ENCODE data around the gene PLEKHA4.

The PLEKHA4 gene

DNA sequence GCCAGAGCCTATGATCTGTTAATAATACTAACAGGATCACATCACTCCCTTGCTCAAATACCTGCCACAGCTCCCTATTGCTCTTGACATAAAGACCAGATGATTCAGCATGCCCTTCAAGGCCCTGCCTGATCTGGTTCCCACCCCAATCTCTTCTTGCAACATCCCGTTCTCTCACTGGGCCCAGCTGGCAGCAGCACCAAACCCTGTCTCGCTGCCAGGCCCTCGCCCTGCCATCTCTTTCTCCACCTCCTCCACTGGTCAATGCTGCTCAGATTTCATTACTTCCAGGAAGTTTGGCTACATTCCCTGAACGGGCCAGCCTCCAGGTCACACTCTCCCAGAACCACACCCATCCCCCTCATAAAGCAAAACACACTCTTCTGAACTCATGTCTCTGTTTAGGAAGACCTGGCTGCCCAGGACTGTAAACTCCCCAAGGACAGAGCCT lies 49.0 kb downstream of the PLEKHA4 start:
- DNase-seq: no peak

DNA sequence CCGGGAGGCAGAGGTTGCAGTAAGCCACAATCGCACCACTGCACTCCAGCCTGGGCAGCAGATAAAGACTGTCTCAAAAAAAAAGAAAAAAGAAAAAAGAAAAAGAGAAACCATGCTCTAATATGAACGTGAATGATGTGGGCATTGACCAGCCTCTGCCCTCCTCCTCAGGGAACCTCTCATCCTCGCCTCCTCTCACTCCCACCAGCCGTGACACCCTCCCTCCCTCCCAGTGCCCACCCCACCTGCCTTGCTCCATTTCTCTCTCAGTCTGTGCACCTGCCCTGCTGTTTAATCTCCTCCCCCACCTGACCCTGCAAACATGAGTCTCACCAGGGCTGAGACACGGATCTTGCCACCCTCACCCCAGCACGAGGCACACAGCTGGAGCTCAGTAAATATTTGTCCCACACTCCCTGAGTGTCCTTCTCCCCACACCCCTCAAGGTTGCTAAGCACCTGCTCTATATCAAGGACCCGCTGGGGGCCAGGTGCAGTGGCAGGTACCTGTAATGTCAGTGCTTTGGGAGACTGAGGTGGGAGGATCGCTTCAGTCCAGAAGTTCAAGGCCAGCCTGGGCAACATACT lies 50.1 kb downstream of the PLEKHA4 start:
- peak; percentile 91 for DNase-seq

DNA sequence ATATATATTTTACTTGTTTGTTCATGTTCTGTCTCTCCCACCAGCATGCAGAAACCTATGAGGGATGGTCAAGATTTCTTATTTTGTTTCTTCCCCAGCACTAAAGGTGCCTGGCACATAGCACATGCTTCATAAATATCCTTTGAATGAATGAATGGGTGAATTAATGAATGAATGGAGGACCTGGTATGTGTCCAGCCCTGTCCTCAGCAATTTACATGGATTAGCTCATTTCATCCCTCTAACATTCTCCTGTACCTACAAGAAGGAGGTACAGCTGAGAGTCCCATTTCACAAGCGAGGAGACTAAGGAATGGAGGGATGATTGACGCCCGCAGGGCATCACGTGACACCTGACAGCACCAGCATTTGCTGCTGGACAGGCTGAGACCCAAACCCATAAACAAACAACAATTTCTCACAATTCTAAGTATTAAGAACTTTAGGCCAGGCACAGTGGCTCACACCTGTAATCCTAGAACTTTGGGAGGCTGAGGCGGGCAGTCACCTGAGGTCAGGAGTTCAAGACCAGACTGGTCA lies 50.8 kb downstream of the PLEKHA4 start:
- no peak for DNase-seq

DNA sequence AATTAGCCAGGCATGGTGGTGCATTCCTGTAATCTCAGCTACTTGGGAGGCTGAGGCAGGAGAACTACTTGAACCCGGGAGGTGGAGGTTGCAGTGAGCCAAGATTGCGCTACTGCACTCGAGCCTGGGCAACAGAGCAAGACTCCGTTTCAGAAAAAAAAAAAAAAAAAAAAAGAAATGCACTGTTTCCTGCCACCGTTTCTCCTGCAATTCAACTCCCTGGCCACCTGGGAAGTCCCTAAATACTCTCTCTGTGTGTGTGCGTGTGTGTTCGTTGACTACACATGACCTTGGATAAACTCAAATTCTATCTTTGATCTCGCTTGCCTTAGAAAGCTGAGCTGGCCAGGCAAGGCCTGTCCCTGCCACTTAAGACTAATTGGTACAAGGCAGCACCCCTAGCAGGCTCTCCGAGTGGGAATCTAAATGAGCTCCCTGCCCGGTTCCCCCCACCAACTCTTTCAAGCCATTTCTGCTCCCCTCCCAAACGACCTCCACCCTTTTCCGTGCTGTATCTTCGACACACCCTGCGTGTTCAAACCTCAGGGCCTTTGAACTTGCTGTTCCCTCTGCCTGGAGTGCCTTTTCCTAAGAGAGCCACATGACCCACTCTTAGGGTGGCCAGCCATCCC lies 52.4 kb downstream of the PLEKHA4 start:
- peak; percentile 44 for DNase-seq

DNA sequence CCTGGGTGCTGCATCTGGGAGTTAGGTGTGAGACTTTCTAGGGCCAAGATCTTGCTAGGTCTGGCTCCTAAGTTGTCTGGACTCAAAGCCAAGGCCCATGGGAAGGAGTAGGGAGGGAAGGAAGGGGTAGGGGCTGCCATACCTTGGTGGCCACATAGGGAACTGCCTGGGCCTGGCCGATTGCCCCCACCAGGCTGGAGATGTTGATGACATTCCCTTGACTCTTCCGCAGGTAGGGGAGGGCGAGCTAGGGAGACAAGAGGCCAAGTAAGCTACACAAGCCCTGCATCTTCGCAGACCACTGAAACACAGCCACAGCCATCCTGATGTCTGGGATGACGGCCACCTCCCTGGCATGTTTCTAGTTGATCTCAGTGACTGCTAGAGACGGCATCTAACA lies 53.5 kb downstream of the PLEKHA4 start:
- DNase-seq: no peak

DNA sequence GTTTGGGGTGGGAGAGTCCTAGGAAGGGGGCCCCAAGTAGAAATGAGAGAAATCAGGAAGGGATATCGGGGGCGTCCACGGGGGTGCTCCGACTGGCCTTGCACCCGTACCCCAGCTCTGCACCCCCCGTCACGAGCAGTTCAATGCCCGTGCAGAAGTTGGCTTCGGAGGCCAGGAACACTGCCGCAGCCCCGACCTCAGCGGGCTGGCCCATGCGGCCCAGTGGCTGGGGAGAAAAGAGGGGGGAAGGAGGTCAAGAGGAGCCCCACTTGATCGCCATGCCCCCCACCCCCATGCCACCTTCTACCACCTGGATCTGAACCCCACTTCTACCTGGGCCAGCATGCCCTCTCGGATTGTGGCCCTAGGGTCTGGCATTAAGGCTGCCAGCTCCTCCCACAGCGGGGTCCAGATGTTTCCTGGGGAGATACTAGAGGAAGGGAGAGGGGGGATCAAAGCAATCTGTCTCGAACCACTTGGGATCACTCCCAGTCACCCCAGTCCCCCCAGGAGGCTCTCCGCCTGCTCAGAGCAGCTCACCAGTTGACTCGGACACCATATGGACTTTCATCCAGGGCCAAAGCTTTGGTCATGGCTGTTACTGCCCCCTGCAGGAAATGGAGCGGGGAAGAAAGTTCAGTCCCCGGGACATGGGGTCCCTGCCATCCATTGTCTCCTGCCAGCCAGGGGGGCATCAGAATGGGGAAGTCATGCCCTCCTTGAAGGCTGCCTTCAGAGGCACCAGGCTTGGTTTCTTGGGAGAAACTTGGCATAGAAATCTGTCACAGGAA lies 55.1 kb downstream of the PLEKHA4 start:
- DNase-seq: no peak

DNA sequence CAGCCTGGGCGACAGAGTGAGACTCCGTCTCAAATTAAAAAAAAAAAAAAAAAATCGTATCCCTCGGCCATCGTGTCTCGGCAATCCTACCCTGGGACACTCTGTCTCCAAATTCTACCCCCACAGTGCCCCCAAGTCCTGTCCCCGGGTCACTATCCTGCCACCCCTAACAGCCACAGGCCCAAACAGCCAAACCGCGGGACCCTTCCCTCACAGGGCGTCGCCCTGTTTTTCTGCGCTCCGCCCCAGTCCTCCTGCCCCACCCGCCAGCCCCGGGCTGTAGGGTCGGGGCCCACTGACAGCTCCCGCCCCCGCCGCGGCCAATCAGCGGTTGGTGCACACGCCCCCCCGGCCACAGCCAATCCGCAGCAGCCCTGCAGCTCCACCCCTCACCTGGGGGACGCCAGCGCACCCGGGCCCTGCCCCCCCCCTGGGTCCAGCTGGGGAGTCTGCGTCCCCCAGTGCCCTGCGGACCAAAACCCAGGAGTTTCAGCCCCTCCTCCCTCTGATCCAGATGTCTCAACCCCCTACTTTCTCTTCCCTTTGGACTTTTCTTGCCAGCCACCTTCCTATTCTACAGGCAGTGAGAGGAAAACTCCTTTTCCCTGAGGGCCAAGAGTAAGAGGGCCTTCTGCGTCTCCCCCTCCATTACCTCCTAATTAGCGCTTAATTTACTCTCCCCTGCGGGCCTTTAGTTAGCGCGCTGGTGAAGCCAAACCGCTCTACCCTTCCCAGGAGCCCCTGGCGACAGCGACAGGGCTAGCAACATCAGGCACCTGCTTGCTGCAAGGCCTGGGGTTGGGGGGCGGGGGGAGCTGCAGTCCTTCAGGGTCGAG lies 56.1 kb downstream of the PLEKHA4 start:
- DNase-seq: peak; percentile 61

DNA sequence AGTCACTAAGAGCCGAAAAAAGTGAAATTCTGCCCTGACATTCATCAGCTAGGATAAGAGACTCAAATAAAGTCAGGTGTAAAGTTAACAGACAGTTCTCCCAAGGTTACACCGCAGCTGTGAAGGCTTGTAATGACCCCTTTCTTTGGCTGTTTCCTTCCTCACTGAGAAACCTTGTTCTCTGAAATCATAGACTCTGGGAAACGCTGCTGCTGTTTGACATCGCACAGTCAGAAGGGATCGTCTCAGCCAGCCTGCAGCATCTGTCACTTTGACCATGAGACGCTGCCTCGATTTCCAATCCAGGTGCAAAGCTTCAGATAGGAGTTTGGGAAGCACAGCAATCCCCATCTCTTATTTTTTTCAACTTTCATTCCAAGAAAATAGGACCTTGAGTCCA lies 58.3 kb downstream of the PLEKHA4 start:
- no peak for DNase-seq

DNA sequence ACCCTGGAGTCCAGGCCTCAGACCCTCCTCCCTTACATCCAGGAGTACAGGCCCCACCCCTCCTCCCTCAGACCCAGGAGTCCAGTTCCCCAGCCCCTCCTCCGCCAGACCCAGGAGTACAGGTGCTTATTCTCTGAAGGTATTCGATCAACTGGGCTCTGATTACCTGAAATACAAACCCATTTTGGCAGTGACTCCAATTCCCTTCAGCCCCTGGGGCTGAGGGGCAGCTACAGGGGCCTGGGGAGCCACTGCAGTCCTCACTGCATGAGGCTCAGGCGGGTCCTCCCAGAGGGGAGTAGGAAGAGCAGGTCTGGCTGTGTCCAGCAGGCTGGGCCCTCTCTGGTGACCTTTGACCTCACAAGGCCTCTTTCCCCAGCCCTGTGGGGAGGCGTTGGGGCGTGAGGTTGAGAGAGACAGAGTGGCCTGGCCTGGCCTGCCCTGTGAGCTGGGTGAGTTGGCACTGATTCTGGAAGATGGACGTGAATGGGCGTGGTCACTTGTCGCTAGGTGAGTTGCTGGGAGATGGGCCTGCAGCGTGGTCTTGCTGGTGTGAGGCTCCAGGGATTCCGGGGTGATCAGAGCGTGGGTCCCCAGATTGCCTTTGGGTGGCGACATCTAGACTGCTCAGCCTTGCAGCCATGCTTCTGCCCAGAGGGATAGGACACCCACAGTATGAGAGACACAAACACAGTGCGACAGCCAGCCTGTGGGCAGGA lies 60.7 kb downstream of the PLEKHA4 start:
- DNase-seq: no peak

DNA sequence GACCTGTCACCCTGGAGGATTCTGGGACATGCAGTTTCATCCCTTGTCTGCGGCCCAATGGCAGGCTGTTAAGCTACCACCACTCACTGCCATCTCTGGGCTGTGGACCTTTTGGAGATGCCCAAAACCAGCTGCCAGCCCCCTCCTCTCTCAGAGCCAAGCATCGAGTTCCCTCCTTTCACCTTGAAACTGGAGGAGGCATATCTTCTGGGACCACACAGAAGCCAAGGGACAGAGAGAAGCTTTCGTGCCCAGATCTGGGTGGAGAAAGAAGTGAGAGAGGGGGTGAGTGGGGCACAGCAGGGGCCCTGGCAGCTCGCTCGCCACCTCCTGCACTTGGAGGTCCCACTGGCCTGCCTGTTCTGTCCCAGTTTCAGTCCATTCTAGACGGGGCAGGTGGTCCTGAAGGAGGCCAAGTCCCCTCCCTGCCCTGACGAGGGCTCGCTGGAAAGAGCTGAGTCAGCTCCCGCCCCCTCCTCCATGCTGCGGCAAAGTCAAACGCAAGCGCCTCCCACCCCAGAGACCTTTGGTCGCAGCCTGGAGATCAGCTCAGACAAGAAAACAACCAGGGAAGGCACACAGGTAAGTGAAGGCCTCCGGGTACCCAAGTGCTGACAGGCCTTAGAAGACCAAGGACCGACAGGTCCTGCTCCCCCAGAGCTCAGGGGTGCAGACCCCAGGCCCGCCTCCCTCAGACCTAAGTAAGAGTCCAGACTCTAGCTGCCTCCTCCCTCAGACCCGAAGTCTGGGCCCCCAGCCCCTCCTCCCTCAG lies 61.4 kb downstream of the PLEKHA4 start:
- no peak for DNase-seq

DNA sequence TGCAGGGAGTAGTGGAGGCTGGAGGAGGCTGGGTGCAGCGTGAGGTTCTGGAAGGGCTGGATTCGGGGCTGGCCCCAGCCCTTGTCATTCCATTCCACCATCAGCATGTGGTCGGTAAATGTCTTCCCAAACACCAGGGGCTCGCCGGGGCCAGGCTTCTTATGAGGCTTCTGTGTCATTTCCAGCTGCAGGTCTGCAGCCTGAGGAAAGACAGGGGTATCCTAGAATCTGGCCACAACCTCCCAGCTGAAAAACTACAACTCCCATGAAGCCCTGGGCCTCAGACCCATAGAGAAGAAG lies 61.9 kb downstream of the PLEKHA4 start:
- DNase-seq: no peak

DNA sequence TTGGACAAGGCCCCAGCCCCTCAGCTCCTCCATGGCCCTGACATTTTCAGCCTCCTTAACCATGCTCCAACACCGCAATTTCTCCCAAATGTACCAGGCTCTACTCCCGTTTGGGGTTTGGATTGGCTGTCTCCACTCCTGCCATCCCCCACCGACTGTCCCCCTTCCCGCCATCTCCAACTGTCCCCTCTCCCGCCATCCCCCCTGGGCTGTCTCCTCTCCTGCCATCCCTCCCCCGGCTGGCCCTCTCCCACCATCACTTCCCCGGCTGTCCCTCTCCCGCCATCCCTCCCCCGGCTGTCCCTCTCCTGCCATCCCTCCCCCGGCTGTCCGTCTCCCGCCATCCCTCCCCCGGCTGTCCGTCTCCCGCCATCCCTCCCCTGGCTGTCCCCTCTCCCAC lies 63.0 kb downstream of the PLEKHA4 start:
- DNase-seq: no peak

DNA sequence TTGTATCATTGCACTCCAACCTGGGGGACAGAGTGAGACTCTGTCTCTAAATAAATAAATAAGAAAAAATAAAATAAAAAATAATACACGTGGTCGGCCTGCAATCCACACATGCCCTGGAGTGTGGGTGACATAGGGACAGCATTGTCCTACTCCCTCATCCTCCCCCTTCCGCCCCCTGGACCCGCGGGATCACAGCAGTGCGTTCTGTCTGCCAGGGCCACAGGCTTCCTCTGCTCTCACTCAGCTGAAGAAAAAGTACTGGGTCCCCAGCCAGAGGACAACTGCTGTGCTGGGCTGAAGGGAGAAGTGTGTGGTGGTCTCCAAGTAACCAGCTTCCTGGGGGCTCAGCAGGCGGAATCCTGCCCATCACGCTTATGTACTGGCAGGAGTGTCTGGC lies 63.9 kb downstream of the PLEKHA4 start:
- no peak for DNase-seq

DNA sequence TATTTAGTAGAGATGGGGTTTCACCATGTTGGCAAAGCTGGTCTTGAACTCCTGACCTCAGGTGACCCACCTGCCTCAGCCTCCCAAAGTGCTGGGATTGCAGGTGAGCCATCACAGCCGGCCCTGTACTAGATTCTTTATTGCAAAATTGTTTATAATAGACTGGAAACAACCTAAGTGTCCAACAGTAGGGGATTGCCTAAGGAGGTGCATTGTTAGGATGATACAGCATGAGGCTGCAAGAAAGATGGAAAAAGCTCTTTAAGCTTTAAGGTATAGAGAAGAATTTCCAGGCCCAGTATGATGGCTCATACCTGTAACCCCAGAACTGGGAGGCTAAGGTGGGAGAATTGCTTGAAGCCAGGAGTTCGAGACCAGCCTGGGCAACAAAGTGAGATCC lies 65.8 kb downstream of the PLEKHA4 start:
- no peak for DNase-seq

DNA sequence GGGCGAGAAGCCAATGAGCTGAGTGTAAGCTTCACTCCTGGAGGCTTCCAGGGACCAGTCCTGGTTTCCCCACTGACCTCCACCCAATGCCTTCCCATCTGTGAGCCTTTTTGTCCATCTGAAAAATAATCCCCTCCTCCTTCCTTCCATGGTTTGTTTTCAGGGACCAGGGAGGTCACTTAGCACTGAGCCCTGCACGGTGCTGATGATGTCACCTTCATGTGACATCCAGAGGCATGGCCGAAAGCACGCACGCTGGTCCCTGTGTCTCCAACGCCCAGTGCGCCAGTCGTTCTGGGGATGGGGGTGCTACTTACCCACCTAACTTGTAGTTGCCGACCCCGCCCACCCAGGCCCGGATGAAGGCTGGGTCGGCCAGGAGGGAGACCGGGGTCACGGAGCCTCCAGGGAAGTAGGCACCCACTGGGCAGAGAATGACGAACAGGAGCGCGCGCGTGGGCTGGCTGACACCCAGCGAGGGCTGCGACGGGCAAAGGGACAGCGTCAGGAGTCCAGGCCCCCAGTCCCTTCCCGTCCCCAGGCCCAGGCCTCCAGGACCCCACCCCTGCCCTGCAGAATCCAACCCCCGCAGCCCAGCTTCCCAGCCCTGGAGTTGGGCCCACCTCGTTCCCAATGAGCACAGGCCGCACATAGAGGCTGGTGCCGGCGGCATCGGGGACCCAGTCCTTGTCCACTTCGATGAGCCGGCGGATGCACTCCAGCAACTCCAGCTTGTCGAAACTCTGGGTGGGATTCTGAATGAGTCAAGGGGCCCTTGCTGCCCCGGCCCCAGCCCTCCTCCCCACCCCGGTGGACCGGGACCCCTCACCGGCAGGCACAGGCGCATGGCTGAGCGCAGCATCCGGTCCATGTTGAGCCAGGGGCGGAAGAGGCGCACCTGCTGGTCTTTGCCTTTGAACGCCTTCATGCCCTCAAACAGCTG lies 68.8 kb downstream of the PLEKHA4 start:
- DNase-seq: no peak

DNA sequence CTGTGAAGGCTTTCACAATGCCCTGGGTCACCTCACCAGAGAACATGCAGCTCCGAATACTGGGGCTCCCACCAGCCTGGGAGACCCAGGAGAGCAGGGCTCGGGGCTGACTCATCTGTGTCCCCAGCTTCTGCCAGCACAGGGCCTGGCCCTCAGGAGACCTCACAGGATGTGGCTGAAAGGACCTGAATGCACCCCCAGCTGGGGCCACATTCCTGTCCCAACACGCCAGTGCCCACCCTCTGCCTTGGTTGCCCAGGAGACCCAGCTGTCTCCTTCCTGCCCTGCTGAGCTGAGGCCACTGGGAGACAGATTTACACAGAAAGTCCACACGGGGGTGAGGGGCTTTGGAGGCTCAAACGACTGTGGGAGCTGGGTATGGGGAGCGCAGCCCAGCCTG lies 69.5 kb downstream of the PLEKHA4 start:
- no peak for DNase-seq

DNA sequence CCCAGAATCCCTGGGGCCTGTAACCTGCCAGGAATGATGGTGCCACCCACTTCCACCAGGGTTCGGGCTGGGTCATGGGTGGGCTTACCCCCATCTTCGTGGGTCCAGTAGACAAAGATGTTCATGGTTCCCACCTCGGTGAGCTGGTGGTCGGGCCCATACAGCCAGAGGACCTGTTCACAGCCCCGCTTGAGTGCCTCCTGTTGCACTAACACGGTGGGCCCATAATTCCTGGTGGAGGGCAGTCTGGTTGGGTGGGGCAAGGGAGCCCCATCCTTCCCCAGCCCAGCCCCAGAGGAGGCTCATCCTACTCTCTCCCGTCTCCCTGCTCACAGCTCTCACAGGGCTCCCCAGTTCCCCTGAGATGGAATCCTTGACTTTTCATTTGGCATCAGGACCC lies 71.3 kb downstream of the PLEKHA4 start:
- no peak for DNase-seq

DNA sequence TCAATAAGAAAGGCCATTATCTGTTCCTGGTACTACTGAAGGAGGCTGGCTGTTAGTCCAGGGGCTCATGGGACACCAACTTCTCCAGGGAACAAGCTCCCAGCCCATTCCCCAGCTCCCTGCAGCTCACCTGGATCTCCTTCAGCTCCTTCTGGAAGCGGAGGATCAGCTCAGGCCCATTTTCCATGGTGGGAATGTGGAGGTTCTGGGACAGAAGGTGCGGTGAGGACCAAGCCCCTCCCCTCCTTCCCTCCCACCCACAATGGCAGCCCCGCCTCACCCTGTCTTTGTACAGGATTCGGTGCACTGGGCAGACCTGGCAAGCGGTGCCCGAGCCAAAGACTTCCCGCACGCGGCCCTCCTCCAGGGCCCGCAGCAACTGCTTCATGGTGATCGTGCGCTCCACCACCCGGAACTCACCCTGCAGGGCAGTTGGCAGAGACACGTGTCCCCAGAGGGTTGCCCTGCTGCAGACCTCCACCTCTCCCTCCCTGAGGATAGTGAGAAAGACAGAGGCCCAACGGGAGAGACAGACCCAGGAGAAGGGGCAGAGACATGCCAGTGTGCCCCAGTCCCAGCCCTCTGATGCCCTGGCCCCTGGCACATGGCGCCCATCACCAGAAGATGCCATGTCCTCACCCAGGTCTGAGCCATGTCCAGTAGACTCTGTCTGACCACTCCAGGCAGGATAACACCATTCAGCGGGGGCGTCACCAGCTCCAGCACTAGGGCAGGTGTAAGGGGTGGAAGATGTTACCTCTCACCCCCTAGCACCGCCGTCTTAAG lies 71.9 kb downstream of the PLEKHA4 start:
- DNase-seq: no peak

DNA sequence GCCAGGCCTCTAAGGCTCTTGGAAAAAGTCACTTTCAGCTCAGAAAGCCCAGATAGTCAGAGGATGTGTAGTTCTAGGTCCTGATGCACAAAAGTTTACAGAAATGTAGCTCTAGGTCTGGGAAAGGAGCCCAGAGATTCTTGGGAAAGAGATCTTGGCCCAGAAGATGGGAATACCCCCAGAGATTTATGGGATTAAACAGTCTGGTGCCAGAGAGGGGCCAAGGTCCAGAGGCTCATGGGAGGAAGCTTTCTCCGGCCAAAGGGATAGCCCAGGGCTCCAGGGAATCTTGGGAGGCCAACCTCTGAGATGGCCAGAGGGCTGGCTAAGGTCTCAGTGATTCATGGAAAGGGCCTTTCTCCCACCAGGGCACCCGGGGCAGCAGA lies 72.7 kb downstream of the PLEKHA4 start:
- DNase-seq: no peak
